VCaP (cell line): Measurements from ENCODE around the gene DLGAP1.
A peak's percentile ranks its signal among the peaks of the same experiment; 100 is the strongest.

Source experiments
- H3K27ac ChIP-seq: fragments of 450-650 bp; 2 replicates; pipeline ENCODE4 v1.5.1; 2017
- TF ChIP-seq, protein P1 (sequence below): fragments of 450-650 bp; conservative IDR thresholded peaks from 2 replicates; pipeline ENCODE4 v1.5.1; 2017; ENCODE audit warnings: mild to moderate bottlenecking, moderate library complexity

DLGAP1 gene

DNA sequence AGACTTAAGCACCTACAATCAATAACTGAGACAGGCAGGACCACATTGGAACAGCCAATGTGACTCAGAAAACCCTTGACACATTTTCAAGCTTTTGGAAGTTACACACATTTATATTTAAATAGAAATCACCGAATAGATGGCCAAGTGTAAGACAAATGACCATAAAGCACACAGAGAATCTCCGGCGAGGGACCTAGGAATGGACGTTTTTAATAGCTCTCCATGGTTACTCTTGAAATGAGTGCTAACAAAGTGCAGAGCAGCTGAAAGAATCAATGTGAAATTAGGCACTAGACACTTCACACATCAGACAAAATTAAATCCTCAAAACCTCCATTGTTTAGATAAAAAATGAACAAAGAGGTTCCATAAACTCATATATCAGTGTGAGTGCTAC is 376.9 kb downstream of the DLGAP1 start:
- no peak overlapping the region for H3K27ac ChIP-seq
- TF ChIP-seq, protein P1, sequence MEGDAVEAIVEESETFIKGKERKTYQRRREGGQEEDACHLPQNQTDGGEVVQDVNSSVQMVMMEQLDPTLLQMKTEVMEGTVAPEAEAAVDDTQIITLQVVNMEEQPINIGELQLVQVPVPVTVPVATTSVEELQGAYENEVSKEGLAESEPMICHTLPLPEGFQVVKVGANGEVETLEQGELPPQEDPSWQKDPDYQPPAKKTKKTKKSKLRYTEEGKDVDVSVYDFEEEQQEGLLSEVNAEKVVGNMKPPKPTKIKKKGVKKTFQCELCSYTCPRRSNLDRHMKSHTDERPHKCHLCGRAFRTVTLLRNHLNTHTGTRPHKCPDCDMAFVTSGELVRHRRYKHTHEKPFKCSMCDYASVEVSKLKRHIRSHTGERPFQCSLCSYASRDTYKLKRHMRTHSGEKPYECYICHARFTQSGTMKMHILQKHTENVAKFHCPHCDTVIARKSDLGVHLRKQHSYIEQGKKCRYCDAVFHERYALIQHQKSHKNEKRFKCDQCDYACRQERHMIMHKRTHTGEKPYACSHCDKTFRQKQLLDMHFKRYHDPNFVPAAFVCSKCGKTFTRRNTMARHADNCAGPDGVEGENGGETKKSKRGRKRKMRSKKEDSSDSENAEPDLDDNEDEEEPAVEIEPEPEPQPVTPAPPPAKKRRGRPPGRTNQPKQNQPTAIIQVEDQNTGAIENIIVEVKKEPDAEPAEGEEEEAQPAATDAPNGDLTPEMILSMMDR, result no peak

DNA sequence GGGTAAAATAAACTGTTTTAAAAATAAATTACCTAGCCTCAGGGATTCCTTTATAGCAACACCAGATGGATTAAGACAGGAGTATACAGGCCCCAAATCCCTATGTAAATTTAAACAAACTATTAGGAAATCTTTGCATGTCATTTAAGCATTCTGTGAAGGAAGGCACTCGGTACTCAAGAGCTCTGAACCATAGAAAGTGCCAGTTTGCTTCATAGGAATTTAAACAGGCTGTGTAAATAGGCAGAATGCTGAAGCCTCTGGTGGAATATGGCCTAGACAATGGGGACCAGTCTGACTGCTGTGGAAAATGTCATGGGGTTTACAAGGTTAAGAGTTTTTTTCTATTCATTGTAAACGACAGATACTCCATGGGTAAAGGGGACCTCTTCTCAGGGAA is 377.4 kb downstream of the DLGAP1 start:
- H3K27ac ChIP-seq, result no peak overlapping the region
- TF ChIP-seq, protein P1, result no peak

DNA sequence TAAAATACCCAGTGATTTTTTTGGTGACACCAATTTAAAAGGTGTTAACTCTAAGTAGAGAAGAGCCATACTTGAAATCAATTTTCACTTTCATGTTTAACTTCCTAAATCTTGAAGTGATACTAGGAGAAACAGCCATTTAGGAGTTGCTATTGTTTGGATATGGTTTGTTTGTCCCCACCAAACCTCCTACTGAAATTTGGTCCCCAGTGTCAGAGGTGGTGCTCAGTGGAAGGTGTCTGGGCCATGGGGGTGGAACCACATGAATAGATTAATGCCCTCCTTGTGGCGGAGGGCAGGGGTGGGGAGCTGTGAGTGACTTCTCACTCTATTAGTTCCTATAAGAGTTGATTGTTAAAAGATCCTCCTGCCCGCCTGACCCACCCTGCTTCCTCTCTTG is 377.9 kb downstream of the DLGAP1 start:
- no peak overlapping the region for H3K27ac ChIP-seq
- TF ChIP-seq, protein P1, result no peak

DNA sequence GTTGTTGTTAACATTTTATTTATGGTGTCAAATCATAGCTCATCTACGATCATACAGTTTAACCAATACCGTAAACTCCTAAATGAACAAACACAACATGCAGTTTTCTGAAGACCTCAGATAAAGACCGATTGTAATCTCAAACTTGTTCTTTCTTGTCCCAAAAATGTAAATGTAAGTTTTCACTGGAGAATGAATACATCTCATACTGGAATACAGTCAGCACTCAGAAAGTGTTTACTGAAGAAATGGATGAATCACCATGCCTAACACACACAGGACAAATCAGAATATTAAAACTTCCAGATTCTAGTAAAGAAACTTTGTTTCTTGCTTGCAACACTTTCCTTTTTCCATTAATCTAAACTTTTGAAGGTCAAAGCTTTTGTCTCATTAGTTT is 380.5 kb downstream of the DLGAP1 start:
- TF ChIP-seq, protein P1, result no peak
- no peak overlapping the region for H3K27ac ChIP-seq

DNA sequence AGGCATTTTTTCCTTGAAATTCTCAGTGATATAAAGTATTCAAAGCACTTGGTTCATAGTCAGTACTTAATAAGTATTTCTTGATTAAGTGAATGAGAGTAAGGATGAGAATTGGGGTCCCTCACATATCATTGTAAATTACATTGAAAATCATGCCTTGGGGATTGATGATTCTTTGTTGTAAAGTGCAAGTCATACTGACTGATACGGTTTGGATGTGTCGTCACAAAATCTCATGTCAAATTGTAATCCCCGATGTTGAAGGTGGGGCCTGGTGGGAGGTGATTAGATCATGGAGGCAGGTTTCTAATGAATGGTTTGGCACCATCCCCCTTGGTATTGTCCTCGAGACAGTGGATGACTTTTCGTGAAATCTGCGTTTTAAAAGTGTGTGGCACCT is 385.9 kb downstream of the DLGAP1 start:
- H3K27ac ChIP-seq, result no peak overlapping the region
- TF ChIP-seq, protein P1, result no peak

DNA sequence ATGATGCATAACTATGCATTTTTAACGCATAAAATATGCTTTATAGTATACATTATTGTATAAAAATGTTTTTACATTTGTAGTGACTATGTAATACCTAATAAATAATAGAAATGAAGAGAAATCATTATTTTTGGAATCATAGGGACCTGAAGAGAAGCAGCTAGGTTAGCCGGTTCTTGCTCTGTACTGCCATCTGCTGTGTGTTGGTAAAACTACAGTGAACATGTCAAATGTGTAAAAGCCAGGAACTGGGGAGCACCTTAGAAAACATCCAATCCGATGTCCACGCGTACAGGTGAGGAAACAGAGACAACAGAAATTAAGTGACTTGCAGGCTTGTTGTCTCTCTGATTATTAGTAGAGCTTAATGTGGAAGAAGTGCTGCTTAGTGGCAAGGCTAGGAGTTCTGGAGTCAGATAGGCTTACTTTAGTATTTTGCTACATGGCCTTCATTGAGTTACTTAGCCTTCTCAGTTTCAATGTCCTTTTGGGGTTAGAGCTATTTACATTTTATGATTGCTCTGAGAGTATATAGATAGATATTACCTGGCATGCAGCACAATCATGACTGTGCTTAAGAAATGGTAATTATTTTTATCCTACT is 386.5 kb downstream of the DLGAP1 start:
- H3K27ac ChIP-seq, result no peak overlapping the region
- TF ChIP-seq, protein P1, result peak; percentile 84

DNA sequence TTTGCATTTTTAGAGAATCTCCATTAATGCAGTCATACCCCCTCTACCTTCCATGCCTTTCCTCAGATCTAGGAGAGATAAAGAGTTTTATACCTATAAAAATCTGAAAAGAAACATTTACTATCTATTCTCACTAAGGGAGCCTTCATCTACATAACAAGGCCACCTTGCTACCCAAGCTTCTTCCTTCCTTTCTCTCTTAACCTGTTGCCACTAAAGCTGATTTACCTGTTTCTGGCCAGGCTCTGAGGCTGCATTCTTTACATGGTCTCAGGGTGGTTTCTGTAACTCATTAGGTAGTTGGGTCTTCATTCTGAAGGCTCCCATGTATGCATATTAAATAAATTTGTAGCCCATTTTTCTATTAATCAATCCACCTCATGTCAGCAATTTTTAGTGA is 391.6 kb downstream of the DLGAP1 start:
- TF ChIP-seq, protein P1, result no peak

More for the DNA sequence above, 391.6 kb downstream of the DLGAP1 start:
- H3K27ac ChIP-seq, result no peak overlapping the region
